ENCODE measurements around the gene WDFY3.

WDFY3 gene

GRCh38 chr4:84877051-84877833, 89.2 kb downstream of the WDFY3 start:
- Histone ChIP-seq H3K9me3 (ENCODE audit: low read length) (no peaks in the 10 kb centered on the region), H3K27ac (ENCODE audit: low read depth, low read length) (no peak overlapping the region), H3K36me3 (ENCODE audit: insufficient read depth, low read length) (no peaks in the 10 kb centered on the region), H3K4me1 (ENCODE audit: insufficient read depth, low read length) (no peaks in the 10 kb centered on the region), H3K9ac (ENCODE audit: low read length) (no peak overlapping the region), H3K4me3 (ENCODE audit: low read depth in 1 of 2, low read length in 2 of 2) (no peak overlapping the region), H3K27me3 (ENCODE audit: control insufficient read depth in 1 of 2, insufficient read depth in 2 of 2, low read length in 2 of 2) (no peaks in the 10 kb centered on the region)

- Histone ChIP-seq H3K9me3 (ENCODE audit: low read length) (no peaks in the 10 kb centered on the region), H3K36me3 (ENCODE audit: insufficient read depth, low read length) (no peaks in the 10 kb centered on the region), H3K4me1 (ENCODE audit: insufficient read depth, low read length) (no peaks in the 10 kb centered on the region), H3K27me3 (ENCODE audit: control insufficient read depth in 1 of 2, insufficient read depth in 2 of 2, low read length in 2 of 2) (no peaks in the 10 kb centered on the region), H3K4me3 (ENCODE audit: low read depth in 1 of 2, low read length in 2 of 2) (no peak overlapping the region), H3K9ac (ENCODE audit: low read length) (no peak overlapping the region), H3K27ac (ENCODE audit: low read depth, low read length) (no peak overlapping the region)
These were observed 90.7 kb downstream of the WDFY3 start for GRCh38 chr4:84875636-84876371.

GRCh38 chr4:84874619-84875018, 91.9 kb downstream of the WDFY3 start:
- no peaks in the 10 kb centered on the region for H3K27me3 ChIP-seq (ENCODE audit: control insufficient read depth in 1 of 2, insufficient read depth in 2 of 2, low read length in 2 of 2)
- no peaks in the 10 kb centered on the region for H3K9me3 ChIP-seq (ENCODE audit: low read length)
- no peak overlapping the region for H3K27ac ChIP-seq (ENCODE audit: low read depth, low read length)

GRCh38 chr4:84870398-84871163, 95.9 kb downstream of the WDFY3 start:
- Histone ChIP-seq H3K4me3 (ENCODE audit: low read depth in 1 of 2, low read length in 2 of 2) (no peak overlapping the region), H3K4me1 (ENCODE audit: insufficient read depth, low read length) (no peaks in the 10 kb centered on the region)

More at GRCh38 chr4:84874619-84875018, 91.9 kb downstream of the WDFY3 start:
- H3K9ac ChIP-seq (ENCODE audit: low read length), result no peak overlapping the region
- no peak overlapping the region for H3K4me3 ChIP-seq (ENCODE audit: low read depth in 1 of 2, low read length in 2 of 2)
- H3K4me1 ChIP-seq (ENCODE audit: insufficient read depth, low read length), result no peaks in the 10 kb centered on the region
- no peaks in the 10 kb centered on the region for H3K36me3 ChIP-seq (ENCODE audit: insufficient read depth, low read length)

GRCh38 chr4:84866295-84866694, 100.2 kb downstream of the WDFY3 start:
- H3K9ac ChIP-seq (ENCODE audit: low read length), result no peak overlapping the region
- H3K4me1 ChIP-seq (ENCODE audit: insufficient read depth, low read length), result no peaks in the 10 kb centered on the region
- H3K36me3 ChIP-seq (ENCODE audit: insufficient read depth, low read length), result no peaks in the 10 kb centered on the region
- no peak overlapping the region for H3K4me3 ChIP-seq (ENCODE audit: low read depth in 1 of 2, low read length in 2 of 2)
- no peaks in the 10 kb centered on the region for H3K27me3 ChIP-seq (ENCODE audit: control insufficient read depth in 1 of 2, insufficient read depth in 2 of 2, low read length in 2 of 2)
- no peaks in the 10 kb centered on the region for H3K9me3 ChIP-seq (ENCODE audit: low read length)
- no peak overlapping the region for H3K27ac ChIP-seq (ENCODE audit: low read depth, low read length)

More at GRCh38 chr4:84870398-84871163, 95.9 kb downstream of the WDFY3 start:
- H3K36me3 ChIP-seq (ENCODE audit: insufficient read depth, low read length), result no peaks in the 10 kb centered on the region
- H3K27me3 ChIP-seq (ENCODE audit: control insufficient read depth in 1 of 2, insufficient read depth in 2 of 2, low read length in 2 of 2), result no peaks in the 10 kb centered on the region
- no peak overlapping the region for H3K27ac ChIP-seq (ENCODE audit: low read depth, low read length)
- H3K9me3 ChIP-seq (ENCODE audit: low read length), result no peaks in the 10 kb centered on the region
- no peak overlapping the region for H3K9ac ChIP-seq (ENCODE audit: low read length)

GRCh38 chr4:84865600-84865999, 100.9 kb downstream of the WDFY3 start:
- Histone ChIP-seq H3K9ac (ENCODE audit: low read length) (no peak overlapping the region), H3K4me3 (ENCODE audit: low read depth in 1 of 2, low read length in 2 of 2) (no peak overlapping the region), H3K4me1 (ENCODE audit: insufficient read depth, low read length) (no peaks in the 10 kb centered on the region), H3K27me3 (ENCODE audit: control insufficient read depth in 1 of 2, insufficient read depth in 2 of 2, low read length in 2 of 2) (no peaks in the 10 kb centered on the region), H3K36me3 (ENCODE audit: insufficient read depth, low read length) (peaks cover under 1% of the 10 kb centered on the region), H3K27ac (ENCODE audit: low read depth, low read length) (no peak overlapping the region), H3K9me3 (ENCODE audit: low read length) (no peaks in the 10 kb centered on the region)

GRCh38 chr4:84862064-84862463, 104.4 kb downstream of the WDFY3 start:
- Histone ChIP-seq H3K9me3 (ENCODE audit: low read length) (no peaks in the 10 kb centered on the region), H3K36me3 (ENCODE audit: insufficient read depth, low read length) (peaks cover 8% of the 10 kb centered on the region), H3K27me3 (ENCODE audit: control insufficient read depth in 1 of 2, insufficient read depth in 2 of 2, low read length in 2 of 2) (no peaks in the 10 kb centered on the region), H3K27ac (ENCODE audit: low read depth, low read length) (no peak overlapping the region), H3K4me1 (ENCODE audit: insufficient read depth, low read length) (no peaks in the 10 kb centered on the region), H3K9ac (ENCODE audit: low read length) (no peak overlapping the region), H3K4me3 (ENCODE audit: low read depth in 1 of 2, low read length in 2 of 2) (no peak overlapping the region)

- H3K27me3 ChIP-seq (ENCODE audit: control insufficient read depth in 1 of 2, insufficient read depth in 2 of 2, low read length in 2 of 2), result no peaks in the 10 kb centered on the region
- H3K9me3 ChIP-seq (ENCODE audit: low read length), result no peaks in the 10 kb centered on the region
- H3K4me1 ChIP-seq (ENCODE audit: insufficient read depth, low read length), result peaks cover 12% of the 10 kb centered on the region
- H3K9ac ChIP-seq (ENCODE audit: low read length), result no peak overlapping the region
- H3K36me3 ChIP-seq (ENCODE audit: insufficient read depth, low read length), result peaks cover 8% of the 10 kb centered on the region
- H3K4me3 ChIP-seq (ENCODE audit: low read depth in 1 of 2, low read length in 2 of 2), result no peak overlapping the region
- no peak overlapping the region for H3K27ac ChIP-seq (ENCODE audit: low read depth, low read length)
These were observed 109.2 kb downstream of the WDFY3 start for GRCh38 chr4:84857296-84857695.

GRCh38 chr4:84856468-84857049, 109.9 kb downstream of the WDFY3 start:
- no peak overlapping the region for H3K4me3 ChIP-seq (ENCODE audit: low read depth in 1 of 2, low read length in 2 of 2)
- no peak overlapping the region for H3K9ac ChIP-seq (ENCODE audit: low read length)
- no peaks in the 10 kb centered on the region for H3K27me3 ChIP-seq (ENCODE audit: control insufficient read depth in 1 of 2, insufficient read depth in 2 of 2, low read length in 2 of 2)
- peaks cover 17% of the 10 kb centered on the region for H3K4me1 ChIP-seq (ENCODE audit: insufficient read depth, low read length)
- no peaks in the 10 kb centered on the region for H3K9me3 ChIP-seq (ENCODE audit: low read length)
- no peak overlapping the region for H3K27ac ChIP-seq (ENCODE audit: low read depth, low read length)
- H3K36me3 ChIP-seq (ENCODE audit: insufficient read depth, low read length), result peaks cover 8% of the 10 kb centered on the region

- no peak overlapping the region for H3K27ac ChIP-seq (ENCODE audit: low read depth, low read length)
- H3K27me3 ChIP-seq (ENCODE audit: control insufficient read depth in 1 of 2, insufficient read depth in 2 of 2, low read length in 2 of 2), result no peaks in the 10 kb centered on the region
- peaks cover 8% of the 10 kb centered on the region for H3K36me3 ChIP-seq (ENCODE audit: insufficient read depth, low read length)
- no peak overlapping the region for H3K4me3 ChIP-seq (ENCODE audit: low read depth in 1 of 2, low read length in 2 of 2)
- H3K9me3 ChIP-seq (ENCODE audit: low read length), result no peaks in the 10 kb centered on the region
- H3K4me1 ChIP-seq (ENCODE audit: insufficient read depth, low read length), result peaks cover 21% of the 10 kb centered on the region
- no peak overlapping the region for H3K9ac ChIP-seq (ENCODE audit: low read length)
These were observed 110.7 kb downstream of the WDFY3 start for GRCh38 chr4:84855774-84856173.

GRCh38 chr4:84852081-84852480, 114.4 kb downstream of the WDFY3 start:
- Histone ChIP-seq H3K27ac (ENCODE audit: low read depth, low read length) (no peak overlapping the region), H3K36me3 (ENCODE audit: insufficient read depth, low read length) (peaks cover 5% of the 10 kb centered on the region), H3K27me3 (ENCODE audit: control insufficient read depth in 1 of 2, insufficient read depth in 2 of 2, low read length in 2 of 2) (no peaks in the 10 kb centered on the region), H3K4me1 (ENCODE audit: insufficient read depth, low read length) (peaks cover 21% of the 10 kb centered on the region), H3K9ac (ENCODE audit: low read length) (no peak overlapping the region), H3K9me3 (ENCODE audit: low read length) (no peaks in the 10 kb centered on the region), H3K4me3 (ENCODE audit: low read depth in 1 of 2, low read length in 2 of 2) (no peak overlapping the region)

Measured in muscle layer of colon (tissue), 2 donors.